BLaER1 treated with 17β-estradiol and CSF1 and Interleukin-3, amounts not matched to agents 10 nM and 100 nM (cell line): ENCODE data around the gene SMAD9.

Source experiments
- H3K27ac ChIP-seq, 11 experiments: shearing (Covaris generic); formaldehyde crosslinking; 2 replicates each; pipeline ENCODE4 v1.8.1; 2022
- H3K27me3 ChIP-seq, 11 experiments: shearing (Covaris generic); formaldehyde crosslinking; 2 replicates each; pipeline ENCODE4 v1.8.1; 2022
- H3K36me3 ChIP-seq, 11 experiments: shearing (Covaris generic); formaldehyde crosslinking; 2 replicates each; pipeline ENCODE4 v1.8.1; 2022
- H3K4me1 ChIP-seq, 10 experiments: shearing (Covaris generic); formaldehyde crosslinking; 2 replicates each; pipeline ENCODE4 v1.8.1; 2022
- H3K4me2 ChIP-seq, 11 experiments: shearing (Covaris generic); formaldehyde crosslinking; 2 replicates each; pipeline ENCODE4 v1.8.1; 2022
- H3K4me3 ChIP-seq, 10 experiments: shearing (Covaris generic); formaldehyde crosslinking; 2 replicates each; pipeline ENCODE4 v1.8.1; 2022
- H3K9ac ChIP-seq, 11 experiments: shearing (Covaris generic); formaldehyde crosslinking; 2 replicates each; pipeline ENCODE4 v1.8.1; 2022
- H3K9me3 ChIP-seq, 11 experiments: shearing (Covaris generic); formaldehyde crosslinking; replicated peaks in 1 of 11; 2 replicates each; pipeline ENCODE4 v1.8.1; 2022
- H4K20me1 ChIP-seq, 11 experiments: shearing (Covaris generic); formaldehyde crosslinking; 2 replicates each; pipeline ENCODE4 v1.8.1; 2022
- Cebpa-rat ChIP-seq, 11 experiments: shearing (Covaris generic); IDR thresholded peaks; 2 replicates each; pipeline ENCODE4 v1.8.1; 2022

SMAD9 gene

GRCh38 chr13:36841391-36841790, 78.6 kb downstream of the SMAD9 start:
- no peaks in the 10 kb centered on the region for H3K9me3 ChIP-seq
- H4K20me1 ChIP-seq, result no peaks in the 10 kb centered on the region; a peak in 1 of 22 replicates
- H3K27ac ChIP-seq, result no peak overlapping the region
- no peak overlapping the region for H3K4me3 ChIP-seq
- TF ChIP-seq Cebpa-rat (IDR thresholded peaks at IDR 0.05), result no peak
- no peak overlapping the region for H3K9ac ChIP-seq
- H3K4me2 ChIP-seq, result no peak overlapping the region
- peaks cover 0 to 30% (median 7%) of the 10 kb centered on the region in 11 experiments; a peak in 8 of 22 replicates for H3K36me3 ChIP-seq
- peaks cover 0 to 15% (median 8%) of the 10 kb centered on the region in 10 experiments; a peak in 10 of 20 replicates for H3K4me1 ChIP-seq
- no peaks in the 10 kb centered on the region for H3K27me3 ChIP-seq

GRCh38 chr13:36840718-36841250, 79.3 kb downstream of the SMAD9 start:
- H3K4me1 ChIP-seq, result peaks cover 0 to 15% (median 8%) of the 10 kb centered on the region in 10 experiments; a peak in 10 of 20 replicates
- TF ChIP-seq Cebpa-rat (IDR thresholded peaks at IDR 0.05), result no peak
- no peak overlapping the region for H3K4me3 ChIP-seq
- no peaks in the 10 kb centered on the region for H3K27me3 ChIP-seq
- no peaks in the 10 kb centered on the region; a peak in 1 of 22 replicates for H4K20me1 ChIP-seq
- H3K36me3 ChIP-seq, result peaks cover 0 to 35% (median 7%) of the 10 kb centered on the region in 11 experiments; a peak in 9 of 22 replicates
- H3K27ac ChIP-seq, result no peak overlapping the region
- H3K9me3 ChIP-seq, result no peaks in the 10 kb centered on the region
- H3K4me2 ChIP-seq, result no peak overlapping the region
- H3K9ac ChIP-seq, result no peak overlapping the region

DNA sequence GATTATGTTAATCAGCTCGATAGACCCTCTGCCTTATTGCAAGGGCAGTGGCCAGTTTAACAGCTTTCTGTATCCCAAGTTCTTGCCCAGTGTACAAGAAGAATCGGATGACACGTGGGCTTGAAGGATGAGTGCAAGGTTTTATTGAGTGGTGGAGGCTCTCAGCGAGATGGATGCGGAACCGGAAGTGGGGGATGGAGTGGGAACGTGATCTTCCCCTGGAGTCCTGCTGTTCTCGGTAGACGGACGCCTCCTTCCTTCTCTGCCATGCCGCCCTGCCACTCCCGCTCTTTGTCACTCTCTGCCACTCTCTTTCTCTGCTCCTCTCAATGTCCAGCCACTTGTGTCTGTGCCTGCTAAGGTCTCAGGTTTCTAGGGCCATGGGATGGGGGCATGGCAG, 80.1 kb downstream of the SMAD9 start:
- Histone ChIP-seq H3K27me3 (no peaks in the 10 kb centered on the region), H3K9me3 (no peaks in the 10 kb centered on the region), H3K4me1 (peaks cover 0 to 15% (median 8%) of the 10 kb centered on the region in 10 experiments; a peak in 10 of 20 replicates), H3K27ac (no peak overlapping the region), H4K20me1 (no peaks in the 10 kb centered on the region; a peak in 1 of 22 replicates), H3K4me3 (no peak overlapping the region), H3K36me3 (peaks cover 0 to 36% (median 7%) of the 10 kb centered on the region in 11 experiments; a peak in 11 of 22 replicates), H3K9ac (no peak overlapping the region), H3K4me2 (peak overlapping the region in 1 of 11 experiments; percentile 8; a peak in 1 of 22 replicates)
- TF ChIP-seq Cebpa-rat (IDR thresholded peaks at IDR 0.05), result no peak

DNA sequence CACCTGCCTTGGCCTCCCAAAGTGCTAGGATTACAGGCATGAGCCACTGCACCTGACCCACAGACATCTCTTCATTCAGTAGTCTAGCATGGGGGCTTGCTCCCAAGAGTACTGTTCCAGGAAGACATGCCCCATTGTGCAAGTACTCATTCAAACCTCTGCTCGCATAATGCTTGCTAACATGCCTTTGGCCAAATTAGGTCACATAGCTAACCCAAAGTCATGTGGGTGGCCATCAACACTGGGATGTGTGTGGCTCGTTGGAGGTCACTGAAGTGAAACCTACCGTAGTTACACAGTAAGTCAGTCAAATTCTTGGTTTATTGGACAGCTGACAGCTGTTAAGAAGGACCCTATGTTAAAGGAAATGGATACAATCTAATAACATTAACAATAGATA, 80.8 kb downstream of the SMAD9 start:
- H3K9me3 ChIP-seq, result no peaks in the 10 kb centered on the region
- no peak overlapping the region for H3K4me3 ChIP-seq
- H3K27ac ChIP-seq, result no peak overlapping the region
- no peak for TF ChIP-seq Cebpa-rat (IDR thresholded peaks at IDR 0.05)
- no peaks in the 10 kb centered on the region; a peak in 1 of 22 replicates for H4K20me1 ChIP-seq
- H3K36me3 ChIP-seq, result peaks cover 0 to 41% (median 13%) of the 10 kb centered on the region in 11 experiments; a peak in 13 of 22 replicates
- no peak overlapping the region for H3K9ac ChIP-seq
- H3K4me2 ChIP-seq, result peak overlapping the region in 4 of 11 experiments; percentile 8 to 21 (median 20); a peak in 3 of 22 replicates
- H3K4me1 ChIP-seq, result peaks cover 0 to 15% (median 8%) of the 10 kb centered on the region in 10 experiments; a peak in 10 of 20 replicates
- no peaks in the 10 kb centered on the region for H3K27me3 ChIP-seq

- no peak overlapping the region for H3K4me3 ChIP-seq
- H3K27me3 ChIP-seq, result no peaks in the 10 kb centered on the region
- no peak overlapping the region for H3K4me2 ChIP-seq
- peaks cover 0 to 48% (median 19%) of the 10 kb centered on the region in 11 experiments; a peak in 17 of 22 replicates for H3K36me3 ChIP-seq
- no peaks in the 10 kb centered on the region for H3K9me3 ChIP-seq
- no peak for TF ChIP-seq Cebpa-rat (IDR thresholded peaks at IDR 0.05)
- peaks cover 0 to 3% (median 0%) of the 10 kb centered on the region in 11 experiments; a peak in 1 of 22 replicates for H4K20me1 ChIP-seq
- no peak overlapping the region for H3K27ac ChIP-seq
- no peak overlapping the region for H3K9ac ChIP-seq
- H3K4me1 ChIP-seq, result peaks cover 0 to 15% (median 8%) of the 10 kb centered on the region in 10 experiments; a peak in 10 of 20 replicates
Observed at GRCh38 chr13:36837354-36838092, 82.5 kb downstream of the SMAD9 start.

- Histone ChIP-seq H3K4me2 (no peak overlapping the region), H3K4me3 (no peak overlapping the region), H4K20me1 (0 out of 22 replicates have a peak, but pooled peaks cover 0 to 11% (median 0%) of the 10 kb centered on the region in 11 experiments), H3K36me3 (peaks cover 15 to 80% (median 42%) of the 10 kb centered on the region in 11 experiments; a peak in 21 of 22 replicates), H3K9me3 (no peaks in the 10 kb centered on the region), H3K27ac (no peak overlapping the region), H3K4me1 (peaks cover 0 to 9% (median 5%) of the 10 kb centered on the region in 10 experiments; a peak in 10 of 20 replicates), H3K9ac (no peak overlapping the region), H3K27me3 (no peaks in the 10 kb centered on the region)
- TF ChIP-seq Cebpa-rat (IDR thresholded peaks at IDR 0.05), result no peak
Observed at GRCh38 chr13:36834299-36834698, 85.7 kb downstream of the SMAD9 start.

DNA sequence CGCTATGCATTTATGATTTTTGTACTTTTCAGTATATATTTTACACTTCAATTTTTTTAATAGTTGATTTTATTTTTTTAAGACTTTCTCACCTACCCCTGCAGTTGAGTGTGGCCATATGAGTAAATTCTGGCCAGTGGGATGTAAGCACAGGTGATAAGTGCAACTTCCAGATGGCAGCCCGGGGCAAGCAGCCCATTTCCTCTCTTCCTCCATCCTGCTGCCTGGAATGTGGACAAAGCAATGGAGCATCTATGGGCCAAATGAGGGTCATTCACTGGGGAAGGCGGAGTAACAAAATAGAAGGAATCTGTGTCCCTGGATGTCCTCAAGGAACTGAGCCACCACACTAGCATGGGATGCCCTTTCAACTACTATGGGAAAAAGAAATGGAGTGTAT, 88.7 kb downstream of the SMAD9 start:
- Histone ChIP-seq H3K36me3 (peaks cover 32 to 93% (median 66%) of the 10 kb centered on the region in 11 experiments), H3K27ac (no peak overlapping the region), H3K4me2 (no peak overlapping the region), H3K27me3 (no peaks in the 10 kb centered on the region), H4K20me1 (0 out of 22 replicates have a peak, but pooled peaks cover 0 to 11% (median 0%) of the 10 kb centered on the region in 11 experiments), H3K4me1 (no peaks in the 10 kb centered on the region), H3K4me3 (no peak overlapping the region), H3K9ac (no peak overlapping the region), H3K9me3 (no peaks in the 10 kb centered on the region)
- TF ChIP-seq Cebpa-rat (IDR thresholded peaks at IDR 0.05), result no peak

- H3K36me3 ChIP-seq, result peaks cover 42 to 97% (median 69%) of the 10 kb centered on the region in 11 experiments
- peaks cover 0 to 16% (median 0%) of the 10 kb centered on the region in 11 experiments; a peak in 6 of 22 replicates for H4K20me1 ChIP-seq
- no peaks in the 10 kb centered on the region for H3K4me1 ChIP-seq
- H3K27ac ChIP-seq, result no peak overlapping the region
- H3K9me3 ChIP-seq, result no peaks in the 10 kb centered on the region
- no peak overlapping the region for H3K9ac ChIP-seq
- no peak for TF ChIP-seq Cebpa-rat (IDR thresholded peaks at IDR 0.05)
- H3K4me3 ChIP-seq, result no peak overlapping the region
- H3K27me3 ChIP-seq, result no peaks in the 10 kb centered on the region
- no peak overlapping the region for H3K4me2 ChIP-seq
Observed at GRCh38 chr13:36829753-36830152, 90.3 kb downstream of the SMAD9 start.

GRCh38 chr13:36822785-36823184, 97.3 kb downstream of the SMAD9 start:
- no peak for TF ChIP-seq Cebpa-rat (IDR thresholded peaks at IDR 0.05)
- Histone ChIP-seq H3K4me3 (peak overlapping the region in 2 of 10 experiments; percentile 26 to 82; a peak in 2 of 20 replicates), H3K9me3 (no peaks in the 10 kb centered on the region), H3K36me3 (peaks cover 14 to 54% (median 28%) of the 10 kb centered on the region in 11 experiments; a peak in 21 of 22 replicates), H3K4me1 (peaks cover 32 to 52% (median 42%) of the 10 kb centered on the region in 10 experiments), H3K9ac (peak overlapping the region in 1 of 11 experiments; percentile 24; a peak in 2 of 22 replicates), H3K27ac (no peak overlapping the region), H4K20me1 (peaks cover 0 to 55% (median 21%) of the 10 kb centered on the region in 11 experiments; a peak in 11 of 22 replicates), H3K27me3 (no peaks in the 10 kb centered on the region), H3K4me2 (peak overlapping the region; percentile 6 to 99 (median 80); a peak in 19 of 22 replicates)
